ENCODE results near the gene CNTNAP2.

Gene CNTNAP2

GRCh38 chr7:146635205-146636032, 518.8 kb downstream of the CNTNAP2 start:
- no peak for DNase-seq

GRCh38 chr7:146636033-146636356, 519.4 kb downstream of the CNTNAP2 start:
- no peak for DNase-seq

GRCh38 chr7:146636581-146636980, 520.0 kb downstream of the CNTNAP2 start:
- no peak for DNase-seq

- DNase-seq, result no peak
Measured at GRCh38 chr7:146639291-146639690, 522.7 kb downstream of the CNTNAP2 start.

- no peak for DNase-seq
Measured at GRCh38 chr7:146641491-146641890, 524.9 kb downstream of the CNTNAP2 start.

- no peak for DNase-seq
Measured at GRCh38 chr7:146645383-146645976, 528.9 kb downstream of the CNTNAP2 start.

- DNase-seq, result no peak
Measured at GRCh38 chr7:146647445-146647844, 530.8 kb downstream of the CNTNAP2 start.

- no peak for DNase-seq
Measured at GRCh38 chr7:146652176-146652575, 535.6 kb downstream of the CNTNAP2 start.

- no peak for DNase-seq
Measured at GRCh38 chr7:146654048-146654447, 537.4 kb downstream of the CNTNAP2 start.

- no peak for DNase-seq
Measured at GRCh38 chr7:146655928-146656797, 539.6 kb downstream of the CNTNAP2 start.

GRCh38 chr7:146656988-146657387, 540.4 kb downstream of the CNTNAP2 start:
- DNase-seq, result peak in 1 of 2 experiments; percentile 4

- no peak for DNase-seq
Measured at GRCh38 chr7:146658604-146659003, 542.0 kb downstream of the CNTNAP2 start.

- DNase-seq, result no peak
Measured at GRCh38 chr7:146659732-146660131, 543.1 kb downstream of the CNTNAP2 start.

- no peak for DNase-seq
Measured at GRCh38 chr7:146660839-146661238, 544.2 kb downstream of the CNTNAP2 start.

- DNase-seq, result no peak
Measured at GRCh38 chr7:146661435-146661834, 544.8 kb downstream of the CNTNAP2 start.

GRCh38 chr7:146661929-146662328, 545.3 kb downstream of the CNTNAP2 start:
- DNase-seq, result no peak

GRCh38 chr7:146665023-146665422, 548.4 kb downstream of the CNTNAP2 start:
- no peak for DNase-seq

GRCh38 chr7:146670532-146670931, 553.9 kb downstream of the CNTNAP2 start:
- DNase-seq, result no peak

GRCh38 chr7:146681487-146681886, 564.9 kb downstream of the CNTNAP2 start:
- no peak for DNase-seq

GRCh38 chr7:146683439-146683838, 566.8 kb downstream of the CNTNAP2 start:
- DNase-seq, result no peak

GRCh38 chr7:146690987-146691386, 574.4 kb downstream of the CNTNAP2 start:
- DNase-seq, result no peak

- no peak for DNase-seq
Measured at GRCh38 chr7:146698995-146699610, 582.5 kb downstream of the CNTNAP2 start.

- no peak for DNase-seq
Measured at GRCh38 chr7:146700015-146700560, 583.5 kb downstream of the CNTNAP2 start.

All from Kasumi-1 (cell line).